ENCODE measurements around the gene SLC41A3. TPM values are rescaled to one million over a fixed set of nuclear protein-coding genes. Genes with fewer than 3 reads are reported as not detected.
"Not testable (repeated sequence)": the region's sequence is repeated elsewhere in the genome, so short reads cannot be mapped to it uniquely, and the experiment has no call there.

The SLC41A3 gene
- total RNA-seq, 2 experiments from 2014 or later: 32.2 to 32.4 TPM

GRCh38 chr3:125971997-125972944, 111.7 kb downstream of the SLC41A3 start:
- POLR2A ChIA-PET, H3K27ac Mint-ChIP-seq, H3K36me3 Mint-ChIP-seq, H3K9me3 Mint-ChIP-seq, H3K4me1 Mint-ChIP-seq: not testable (repeated sequence)
- peak; percentile 49 for DNase-seq
- Mint-ChIP-seq H3K27me3 (peaks cover 32% of the 10 kb centered on the region), H3K4me3 (peak overlapping the region; percentile 55)
- ATAC-seq (ENCODE audit: low read depth): peak; percentile 67

- H3K27ac Mint-ChIP-seq, H3K9me3 Mint-ChIP-seq, POLR2A ChIA-PET, DNase-seq, H3K4me1 Mint-ChIP-seq, H3K36me3 Mint-ChIP-seq: not testable (repeated sequence)
- ATAC-seq (ENCODE audit: low read depth): peak; percentile 74
- H3K4me3 Mint-ChIP-seq: peak within 1 kb of the TSS; percentile 46
- H3K27me3 Mint-ChIP-seq: peaks cover 36% of the 10 kb centered on the region
Observed at GRCh38 chr3:125968701-125969592, 115.0 kb downstream of the SLC41A3 start, which contains the start of gene ROPN1B. Gene ROPN1B, plus strand, starts transcription at chr3:125969178. Its CDS starts 2,877 bp downstream, at chr3:125972055.

GRCh38 chr3:125968121-125968520, 115.8 kb downstream of the SLC41A3 start:
- H3K4me3 Mint-ChIP-seq; H3K27ac Mint-ChIP-seq; H3K9me3 Mint-ChIP-seq; H3K36me3 Mint-ChIP-seq; DNase-seq; ATAC-seq (ENCODE audit: low read depth); H3K4me1 Mint-ChIP-seq; POLR2A ChIA-PET: not testable (repeated sequence)
- peaks cover 38% of the 10 kb centered on the region for H3K27me3 Mint-ChIP-seq

GRCh38 chr3:125967156-125967555, 116.8 kb downstream of the SLC41A3 start:
- Mint-ChIP-seq H3K4me1 (peaks cover 3% of the 10 kb centered on the region), H3K27ac (no peak overlapping the region), H3K27me3 (peaks cover 32% of the 10 kb centered on the region), H3K9me3 (no peaks in the 10 kb centered on the region), H3K36me3 (no peaks in the 10 kb centered on the region), H3K4me3 (no peak overlapping the region)
- ATAC-seq (ENCODE audit: low read depth): no peak
- POLR2A ChIA-PET: no interaction called here
- DNase-seq: no peak

GRCh38 chr3:125965505-125965904, 118.4 kb downstream of the SLC41A3 start:
- Mint-ChIP-seq H3K36me3 (no peaks in the 10 kb centered on the region), H3K27me3 (peaks cover 16% of the 10 kb centered on the region), H3K4me3 (no peak overlapping the region), H3K4me1 (no peaks in the 10 kb centered on the region), H3K9me3 (no peaks in the 10 kb centered on the region), H3K27ac (no peak overlapping the region)
- POLR2A ChIA-PET: no interaction called here
- ATAC-seq (ENCODE audit: low read depth) (no peak), DNase-seq (no peak)

GRCh38 chr3:125963834-125964233, 120.1 kb downstream of the SLC41A3 start:
- H3K36me3 Mint-ChIP-seq; H3K4me3 Mint-ChIP-seq; ATAC-seq (ENCODE audit: low read depth): not testable (repeated sequence)

GRCh38 chr3:125961289-125961589, 122.7 kb downstream of the SLC41A3 start:
- H3K27ac Mint-ChIP-seq: no peak overlapping the region
- POLR2A ChIA-PET: no interaction called here
- H3K27me3 Mint-ChIP-seq: peaks cover 21% of the 10 kb centered on the region

More at GRCh38 chr3:125963834-125964233, 120.1 kb downstream of the SLC41A3 start:
- DNase-seq, H3K9me3 Mint-ChIP-seq, H3K27me3 Mint-ChIP-seq, H3K4me1 Mint-ChIP-seq, H3K27ac Mint-ChIP-seq, POLR2A ChIA-PET: not testable (repeated sequence)

GRCh38 chr3:125960456-125961288, 123.3 kb downstream of the SLC41A3 start:
- H3K36me3 Mint-ChIP-seq: peaks cover 3% of the 10 kb centered on the region
- DNase-seq (no peak), ATAC-seq (ENCODE audit: low read depth) (no peak)
- H3K4me3 Mint-ChIP-seq: no peak overlapping the region
- H3K27me3 Mint-ChIP-seq: peaks cover 23% of the 10 kb centered on the region
- POLR2A ChIA-PET: no interaction called here
- peaks cover 3% of the 10 kb centered on the region for H3K9me3 Mint-ChIP-seq
- no peak overlapping the region for H3K27ac Mint-ChIP-seq
- H3K4me1 Mint-ChIP-seq: no peaks in the 10 kb centered on the region

More at GRCh38 chr3:125961289-125961589, 122.7 kb downstream of the SLC41A3 start:
- Mint-ChIP-seq H3K4me3 (no peak overlapping the region), H3K4me1 (no peaks in the 10 kb centered on the region), H3K9me3 (peaks cover 3% of the 10 kb centered on the region), H3K36me3 (peaks cover 3% of the 10 kb centered on the region)
- DNase-seq (no peak), ATAC-seq (ENCODE audit: low read depth) (no peak)

GRCh38 chr3:125960066-125960424, 123.9 kb downstream of the SLC41A3 start:
- Mint-ChIP-seq H3K9me3 (peaks cover 3% of the 10 kb centered on the region), H3K27ac (no peak overlapping the region), H3K36me3 (peaks cover 3% of the 10 kb centered on the region), H3K27me3 (peaks cover 28% of the 10 kb centered on the region), H3K4me1 (no peaks in the 10 kb centered on the region), H3K4me3 (no peak overlapping the region)
- no peak for DNase-seq
- no peak for ATAC-seq (ENCODE audit: low read depth)
- POLR2A ChIA-PET: no interaction called here

GRCh38 chr3:125959317-125960065, 124.4 kb downstream of the SLC41A3 start:
- POLR2A ChIA-PET: no interaction called here
- no peak for DNase-seq
- Mint-ChIP-seq H3K4me1 (no peaks in the 10 kb centered on the region), H3K36me3 (peaks cover 3% of the 10 kb centered on the region), H3K27me3 (peaks cover 29% of the 10 kb centered on the region), H3K9me3 (peaks cover 3% of the 10 kb centered on the region), H3K4me3 (no peak overlapping the region), H3K27ac (no peak overlapping the region)
- no peak for ATAC-seq (ENCODE audit: low read depth)

- no peak overlapping the region for H3K27ac Mint-ChIP-seq
- no peaks in the 10 kb centered on the region for H3K4me1 Mint-ChIP-seq
- POLR2A ChIA-PET: no interaction called here
- no peak overlapping the region for H3K4me3 Mint-ChIP-seq
- ATAC-seq (ENCODE audit: low read depth): no peak
- H3K9me3 Mint-ChIP-seq: peaks cover 3% of the 10 kb centered on the region
- DNase-seq: no peak
- peaks cover 26% of the 10 kb centered on the region for H3K27me3 Mint-ChIP-seq
- peaks cover 3% of the 10 kb centered on the region for H3K36me3 Mint-ChIP-seq
Observed at GRCh38 chr3:125958511-125959316, 125.2 kb downstream of the SLC41A3 start.
